HUES64 (cell line): ENCODE measurements around the gene DEFB127.
"Not testable (repeated sequence)": the region's sequence is repeated elsewhere in the genome, so short reads cannot be mapped to it uniquely, and the experiment has no call there.

Experiments
- H3K27ac ChIP-seq: 2 replicates; pipeline ENCODE4 v1.7.0; 2013; ENCODE audit warnings: low read depth, low read length, inconsistent platforms
- H3K27me3 ChIP-seq: 2 replicates; pipeline ENCODE4 v1.6.1; 2013; ENCODE audit warnings: mild to moderate bottlenecking, low read length; ENCODE audit not compliant: insufficient read depth
- H3K36me3 ChIP-seq: 2 replicates; pipeline ENCODE4 v1.6.1; 2013; ENCODE audit warnings: mild to moderate bottlenecking, low read length; ENCODE audit not compliant: insufficient read depth
- H3K4me1 ChIP-seq: 2 replicates; pipeline ENCODE4 v1.6.1; 2013; ENCODE audit warnings: mild to moderate bottlenecking, low read length, moderate library complexity; ENCODE audit not compliant: insufficient read depth
- H3K4me3 ChIP-seq: 2 replicates; pipeline ENCODE4 v1.5.1; 2013; ENCODE audit warnings: mild to moderate bottlenecking, low read length, moderate library complexity
- H3K9ac ChIP-seq: 2 replicates; pipeline ENCODE4 v1.6.1; 2013; ENCODE audit warnings: mild to moderate bottlenecking, low read depth, low read length
- H3K9me3 ChIP-seq: 2 replicates; pipeline ENCODE4 v1.6.1; 2013; ENCODE audit warnings: low read depth, low read length; ENCODE audit not compliant: insufficient read depth
- WGBS: fragments of 150-250, 120-280 bp; methylation state at CpG from one replicate; pipeline ENCODE4 v1.1.7; 2013; ENCODE audit warnings: missing lambda C conversion rate; 5-methylcytosine and 5-hydroxymethylcytosine counted together

DEFB127 gene

GRCh38 chr20:187733-188132 lies 30.5 kb downstream of the DEFB127 start:
- peaks cover 18% of the 10 kb centered on the region for H3K9me3 ChIP-seq
- no peaks in the 10 kb centered on the region for H3K27me3 ChIP-seq
- H3K27ac ChIP-seq = no peak overlapping the region
- H3K4me3 ChIP-seq = no peak overlapping the region
- WGBS = 94% methylated on average over 2 of the region's 2 CpGs
- H3K4me1 ChIP-seq = no peaks in the 10 kb centered on the region
- H3K36me3 ChIP-seq = no peaks in the 10 kb centered on the region
- H3K9ac ChIP-seq = no peak overlapping the region

GRCh38 chr20:189611-190010 lies 32.4 kb downstream of the DEFB127 start, which contains the start of gene DEFB128:
Gene DEFB128, minus strand, starts transcription at chr20:189711. Its CDS starts 88 bp downstream, at chr20:189623.
- Histone ChIP-seq H3K4me3 (no peak within 1 kb of the TSS), H3K9me3 (peaks cover 13% of the 10 kb centered on the region), H3K27me3 (no peaks in the 10 kb centered on the region)

GRCh38 chr20:198225-198624 lies 41.0 kb downstream of the DEFB127 start:
- Histone ChIP-seq H3K4me3 (no peak overlapping the region), H3K9me3 (peaks cover 5% of the 10 kb centered on the region; the same call in 1 of the 2 replicates)

More at GRCh38 chr20:189611-190010, 32.4 kb downstream of the DEFB127 start, which contains the start of gene DEFB128:
- Histone ChIP-seq H3K4me1 (no peaks in the 10 kb centered on the region), H3K9ac (no peak within 1 kb of the TSS), H3K36me3 (no peaks in the 10 kb centered on the region), H3K27ac (no peak within 1 kb of the TSS)
- WGBS = 75% methylated on average over 7 of the region's 7 CpGs

GRCh38 chr20:199996-200395 lies 42.7 kb downstream of the DEFB127 start:
- no peak overlapping the region for H3K27ac ChIP-seq
- 87% methylated on average over 4 of the region's 4 CpGs for WGBS
- H3K27me3 ChIP-seq = peaks cover 18% of the 10 kb centered on the region
- no peak overlapping the region for H3K9ac ChIP-seq
- H3K9me3 ChIP-seq = peaks cover 5% of the 10 kb centered on the region; the same call in 1 of the 2 replicates
- H3K4me3 ChIP-seq = no peak overlapping the region
- H3K4me1 ChIP-seq = no peaks in the 10 kb centered on the region
- H3K36me3 ChIP-seq = no peaks in the 10 kb centered on the region

More at GRCh38 chr20:198225-198624, 41.0 kb downstream of the DEFB127 start:
- Histone ChIP-seq H3K9ac (no peak overlapping the region), H3K36me3 (no peaks in the 10 kb centered on the region), H3K27me3 (peaks cover 11% of the 10 kb centered on the region; the same call in 1 of the 2 replicates), H3K27ac (no peak overlapping the region), H3K4me1 (no peaks in the 10 kb centered on the region)
- WGBS = 85% methylated on average over 1 of the region's 1 CpG

- H3K9ac ChIP-seq, H3K9me3 ChIP-seq, H3K27ac ChIP-seq, H3K36me3 ChIP-seq, H3K4me1 ChIP-seq, H3K4me3 ChIP-seq: not testable (repeated sequence)
- H3K27me3 ChIP-seq = peaks cover 45% of the 10 kb centered on the region
- WGBS = 93% methylated on average over 1 of the region's 4 CpGs
These were observed 46.4 kb downstream of the DEFB127 start for GRCh38 chr20:203630-204029.
